DOHH2 (cell line): ENCODE measurements around the gene STUB1.

ENCODE experiments used
- CTCF ChIP-seq: fragments of 200-600 bp; sonication (generic); IDR thresholded peaks from one replicate; pipeline ENCODE4 v1.5.1; 2014; ENCODE audit warnings: antibody characterized with exemption, mild to moderate bottlenecking, low read depth, low read length; ENCODE audit not compliant: poor library complexity, severe bottlenecking
- EZH2phosphoT487 ChIP-seq: fragments of 200-600 bp; sonication (generic); IDR thresholded peaks from 2 replicates; pipeline ENCODE4 v1.6.1; 2017; ENCODE audit warnings: borderline replicate concordance, mild to moderate bottlenecking, antibody characterized with exemption, low read length, moderate library complexity, mixed read lengths

GRCh38 chr16:714558-715476, 34.6 kb downstream of the STUB1 start, which contains the start of gene METRN:
- TF ChIP-seq CTCF (no peak), EZH2phosphoT487 (no peak)
